GM12864 (cell line): ENCODE results near the gene EPHB1.

Experiments used
- DNase-seq: peaks from one replicate; pipeline ENCODE4 v3.0.0-alpha.2; 2011; ENCODE audit warnings: low read depth
- H3K4me3 ChIP-seq: 2 replicates; pipeline ENCODE4 v1.5.1; 2011; ENCODE audit warnings: mild to moderate bottlenecking, low read depth, low read length, control low read depth
- TF ChIP-seq, protein P1 (sequence below): IDR thresholded peaks from 2 replicates; pipeline ENCODE4 v1.5.1; 2011; ENCODE audit warnings: low read depth, mild to moderate bottlenecking, moderate library complexity, low read length, control low read depth, inconsistent platforms; ENCODE audit errors: missing control alignments

The EPHB1 gene

DNA sequence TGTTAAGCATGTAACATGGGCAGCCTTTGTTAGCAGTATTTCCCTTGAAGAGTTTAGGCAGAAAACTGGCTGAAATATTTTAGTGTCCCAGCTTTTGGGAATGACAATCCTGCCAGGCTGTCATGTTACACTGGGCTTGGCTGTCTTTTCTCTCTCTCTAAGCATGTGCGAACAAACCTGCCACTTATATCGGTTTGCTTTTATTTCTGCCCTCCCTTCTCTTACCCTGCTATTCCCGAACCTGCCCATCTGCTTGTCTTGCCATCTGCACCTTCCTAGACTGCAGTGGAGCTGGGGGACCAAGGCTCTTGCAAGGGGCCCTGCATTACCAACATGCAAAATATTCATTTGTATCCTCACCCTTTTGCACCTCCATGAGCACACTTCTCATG, 339.6 kb downstream of the EPHB1 start:
- DNase-seq = no peak
- TF ChIP-seq, protein P1, sequence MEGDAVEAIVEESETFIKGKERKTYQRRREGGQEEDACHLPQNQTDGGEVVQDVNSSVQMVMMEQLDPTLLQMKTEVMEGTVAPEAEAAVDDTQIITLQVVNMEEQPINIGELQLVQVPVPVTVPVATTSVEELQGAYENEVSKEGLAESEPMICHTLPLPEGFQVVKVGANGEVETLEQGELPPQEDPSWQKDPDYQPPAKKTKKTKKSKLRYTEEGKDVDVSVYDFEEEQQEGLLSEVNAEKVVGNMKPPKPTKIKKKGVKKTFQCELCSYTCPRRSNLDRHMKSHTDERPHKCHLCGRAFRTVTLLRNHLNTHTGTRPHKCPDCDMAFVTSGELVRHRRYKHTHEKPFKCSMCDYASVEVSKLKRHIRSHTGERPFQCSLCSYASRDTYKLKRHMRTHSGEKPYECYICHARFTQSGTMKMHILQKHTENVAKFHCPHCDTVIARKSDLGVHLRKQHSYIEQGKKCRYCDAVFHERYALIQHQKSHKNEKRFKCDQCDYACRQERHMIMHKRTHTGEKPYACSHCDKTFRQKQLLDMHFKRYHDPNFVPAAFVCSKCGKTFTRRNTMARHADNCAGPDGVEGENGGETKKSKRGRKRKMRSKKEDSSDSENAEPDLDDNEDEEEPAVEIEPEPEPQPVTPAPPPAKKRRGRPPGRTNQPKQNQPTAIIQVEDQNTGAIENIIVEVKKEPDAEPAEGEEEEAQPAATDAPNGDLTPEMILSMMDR = no peak
- no peak overlapping the region for H3K4me3 ChIP-seq

DNA sequence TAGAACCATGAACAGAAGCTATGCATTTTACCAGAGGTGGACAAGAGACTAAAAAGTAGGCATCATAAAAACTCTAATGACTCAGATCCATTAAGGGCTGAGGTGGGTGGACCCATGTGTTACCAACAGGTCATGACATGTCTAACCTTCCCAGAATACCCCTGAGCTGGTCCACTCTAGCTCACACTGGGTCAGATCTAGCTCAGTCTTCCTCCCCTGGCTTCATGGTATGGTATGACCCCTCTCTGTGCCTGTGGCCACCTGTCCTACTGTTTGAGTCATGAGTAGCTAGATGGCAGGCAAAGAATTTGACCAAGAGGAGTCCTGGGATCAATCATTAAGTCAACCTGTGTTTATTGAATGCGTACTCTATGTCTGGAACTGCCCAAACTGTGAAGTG, 340.4 kb downstream of the EPHB1 start:
- TF ChIP-seq, protein P1 = no peak
- H3K4me3 ChIP-seq = no peak overlapping the region
- DNase-seq = no peak

DNA sequence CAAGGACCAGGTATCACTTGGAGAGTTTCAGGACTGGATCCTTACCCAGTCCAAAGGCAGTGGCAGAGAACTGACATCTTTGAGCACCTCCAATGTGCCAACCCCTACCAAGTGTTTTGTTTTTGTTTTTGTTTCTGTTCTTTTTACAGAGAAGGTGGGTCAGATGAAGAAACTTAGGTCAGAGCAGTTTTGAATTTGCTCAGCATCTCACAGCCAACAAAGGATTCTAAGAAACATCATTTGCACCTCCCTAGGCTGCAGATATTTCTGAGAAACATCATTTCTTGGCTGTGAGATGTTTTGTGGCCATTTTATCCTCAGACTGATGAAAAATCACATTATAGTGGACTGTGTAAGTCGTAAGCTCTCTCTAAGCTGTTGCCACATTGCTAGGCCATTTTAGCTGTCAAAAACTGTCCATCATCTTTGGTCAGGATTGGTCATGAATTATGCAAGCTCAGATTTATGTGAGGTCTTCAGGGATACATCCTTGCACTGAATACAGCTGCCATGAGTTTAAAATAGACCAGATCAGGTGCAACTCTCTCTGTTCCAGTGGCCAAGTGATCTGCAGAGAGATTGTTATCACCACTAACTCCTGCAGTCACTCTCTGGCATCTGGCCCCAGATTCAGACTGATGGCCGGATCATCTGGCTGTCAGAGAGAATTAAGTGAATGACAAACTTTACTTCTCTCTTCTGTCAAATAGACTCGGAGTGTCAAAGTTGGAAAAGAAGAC, 341.5 kb downstream of the EPHB1 start:
- no peak for DNase-seq
- H3K4me3 ChIP-seq = no peak overlapping the region
- TF ChIP-seq, protein P1 = no peak

DNA sequence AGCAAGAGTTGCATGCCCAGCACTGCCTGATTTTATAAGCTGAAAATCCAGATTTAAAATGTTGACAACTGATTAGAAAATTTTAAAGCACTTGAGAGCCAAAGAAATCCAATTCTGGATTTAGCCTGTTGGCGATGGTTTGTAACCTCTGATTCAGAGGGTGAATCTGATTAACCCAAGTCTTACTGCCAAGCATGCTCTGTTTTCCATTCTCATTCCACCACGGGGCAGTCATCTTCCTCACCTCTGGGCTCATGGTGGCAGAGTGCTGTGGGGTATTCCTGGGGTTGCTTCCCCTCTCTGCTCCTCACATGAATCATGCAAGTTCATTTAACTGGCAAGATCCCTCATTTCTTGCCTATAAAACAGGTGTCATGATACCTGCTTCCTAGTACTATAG, 342.2 kb downstream of the EPHB1 start:
- no peak overlapping the region for H3K4me3 ChIP-seq
- TF ChIP-seq, protein P1 = no peak
- DNase-seq = no peak

DNA sequence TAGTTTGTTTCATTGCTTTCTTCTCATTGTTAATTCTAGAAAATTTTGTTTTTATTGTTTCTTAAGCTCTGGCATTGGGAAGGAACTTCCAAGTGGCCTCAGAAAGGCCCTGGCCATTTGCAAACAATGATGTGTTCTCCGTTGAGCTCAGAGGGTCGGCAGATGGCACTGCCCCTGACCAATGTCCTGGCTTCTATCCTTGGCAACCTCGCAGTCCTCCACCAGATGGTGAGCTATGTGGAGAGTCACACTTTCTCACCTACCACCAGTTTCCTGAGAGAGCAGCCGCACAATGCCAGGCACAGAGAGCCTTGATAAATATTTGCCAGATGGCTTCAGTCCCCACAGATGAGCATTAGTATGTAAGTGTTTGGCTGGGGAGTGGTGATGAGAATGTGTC, 343.7 kb downstream of the EPHB1 start:
- no peak overlapping the region for H3K4me3 ChIP-seq
- TF ChIP-seq, protein P1 = no peak
- no peak for DNase-seq

DNA sequence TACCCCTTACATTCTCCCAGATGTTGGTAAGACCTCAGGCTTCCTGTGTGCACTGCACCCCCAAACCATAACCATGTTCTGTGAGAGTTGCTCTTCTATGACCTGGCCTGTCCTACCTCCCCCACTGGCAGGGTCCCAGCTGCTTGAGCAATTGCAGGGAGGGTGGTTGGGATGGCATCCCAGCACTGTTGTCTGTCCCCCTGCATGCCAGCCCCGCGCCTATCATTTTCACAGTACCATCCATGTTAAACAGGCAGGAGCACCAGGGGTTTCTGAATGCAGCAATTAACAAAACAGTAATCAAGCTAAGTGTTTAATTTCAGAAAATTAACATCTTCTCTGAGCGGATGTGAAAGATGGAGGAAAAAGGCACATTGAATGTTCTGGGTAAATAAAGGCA, 345.5 kb downstream of the EPHB1 start:
- TF ChIP-seq, protein P1 = no peak
- no peak overlapping the region for H3K4me3 ChIP-seq
- no peak for DNase-seq

DNA sequence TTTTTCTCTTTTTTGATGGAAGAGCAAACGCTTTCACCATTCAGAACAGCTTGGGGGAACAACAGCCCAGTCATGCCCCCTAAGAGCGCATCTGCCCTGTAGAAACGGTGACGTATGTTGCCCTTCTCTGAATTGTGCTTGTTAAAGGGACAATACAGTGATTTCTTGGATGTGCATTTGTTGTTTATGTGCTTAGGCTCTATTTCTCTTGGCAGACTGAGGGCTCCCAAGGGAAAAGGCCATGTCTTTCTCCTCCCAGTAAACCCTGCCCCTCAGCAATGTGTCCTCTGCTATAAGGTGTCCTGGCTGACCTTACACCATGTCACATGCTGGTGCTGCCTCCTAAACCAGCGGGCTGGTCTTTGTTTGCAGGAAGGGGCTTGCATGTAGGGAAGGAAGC, 346.1 kb downstream of the EPHB1 start:
- TF ChIP-seq, protein P1 = no peak
- H3K4me3 ChIP-seq = no peak overlapping the region
- no peak for DNase-seq
